H9 (cell line): ENCODE measurements around the gene FBXO17. TPM values are rescaled to one million over a fixed set of nuclear protein-coding genes. Genes with fewer than 3 reads are reported as not detected.

Source experiments
- DNase-seq: peaks from one replicate; pipeline ENCODE4 v3.0.0-alpha.2; 2017
- H2AFZ ChIP-seq: one replicate; pipeline ENCODE4 v1.6.1; 2013; ENCODE audit warnings: mild to moderate bottlenecking, low read length, control low read depth, moderate library complexity
- H2AK5ac ChIP-seq: 2 replicates; pipeline ENCODE4 v1.6.1; 2013; ENCODE audit warnings: low read length, control low read depth, mixed read lengths; ENCODE audit not compliant: insufficient read length
- H2BK120ac ChIP-seq: one replicate; pipeline ENCODE4 v1.6.1; 2013; ENCODE audit warnings: low read depth, mild to moderate bottlenecking, low read length, control low read depth, inconsistent platforms; ENCODE audit not compliant: poor library complexity, severe bottlenecking
- H2BK12ac ChIP-seq: 2 replicates; pipeline ENCODE4 v1.6.1; 2013; ENCODE audit warnings: low read length, control low read depth, mixed read lengths, low read depth; ENCODE audit not compliant: insufficient read length
- H2BK15ac ChIP-seq: 2 replicates; pipeline ENCODE4 v1.6.1; 2013; ENCODE audit warnings: low read depth, low read length, control low read depth
- H2BK20ac ChIP-seq: one replicate; pipeline ENCODE4 v1.6.1; 2013; ENCODE audit warnings: low read depth, mild to moderate bottlenecking, low read length, control low read depth, inconsistent platforms; ENCODE audit not compliant: poor library complexity, severe bottlenecking
- H2BK5ac ChIP-seq: 2 replicates; pipeline ENCODE4 v1.6.1; 2013; ENCODE audit warnings: low read length, control low read depth, mixed read lengths; ENCODE audit not compliant: insufficient read length
- H3K14ac ChIP-seq: 2 replicates; pipeline ENCODE4 v1.6.1; 2013; ENCODE audit warnings: low read length, control low read depth; ENCODE audit not compliant: insufficient read depth
- H3K18ac ChIP-seq: 2 replicates; pipeline ENCODE4 v1.6.1; 2013; ENCODE audit warnings: low read depth, mild to moderate bottlenecking, mixed read lengths, low read length, control low read depth; ENCODE audit not compliant: insufficient read length
- H3K23ac ChIP-seq: 2 replicates; pipeline ENCODE4 v1.6.1; 2013; ENCODE audit warnings: low read length, control low read depth, mixed read lengths, low read depth; ENCODE audit not compliant: insufficient read length
- H3K23me2 ChIP-seq: 2 replicates; pipeline ENCODE4 v1.6.1; 2013; ENCODE audit warnings: low read depth, mild to moderate bottlenecking, mixed read lengths, low read length, control low read depth; ENCODE audit not compliant: insufficient read length, poor library complexity, severe bottlenecking
- H3K27ac ChIP-seq: 2 replicates; pipeline ENCODE4 v1.5.1; 2013; ENCODE audit warnings: low read length, control low read depth, mixed read lengths, low read depth; ENCODE audit not compliant: insufficient read length
- H3K27me3 ChIP-seq: 2 replicates; pipeline ENCODE4 v1.6.1; 2013; ENCODE audit warnings: low read length, control low read depth, inconsistent platforms; ENCODE audit not compliant: insufficient read depth
- H3K4ac ChIP-seq: 2 replicates; pipeline ENCODE4 v1.6.1; 2013; ENCODE audit warnings: low read depth, mild to moderate bottlenecking, control low read depth, inconsistent platforms, low read length, moderate library complexity
- H3K4me1 ChIP-seq: 2 replicates; pipeline ENCODE4 v1.6.1; 2013; ENCODE audit warnings: low read length, control low read depth, inconsistent platforms; ENCODE audit not compliant: insufficient read depth
- H3K4me2 ChIP-seq: 2 replicates; pipeline ENCODE4 v1.6.1; 2013; ENCODE audit warnings: low read length, control low read depth, mixed read lengths; ENCODE audit not compliant: insufficient read length, insufficient read depth
- H3K56ac ChIP-seq: 2 replicates; pipeline ENCODE4 v1.6.1; 2013; ENCODE audit warnings: low read depth, mild to moderate bottlenecking, mixed read lengths, low read length, control low read depth; ENCODE audit not compliant: insufficient read length
- H3K79me1 ChIP-seq: 2 replicates; pipeline ENCODE4 v1.6.1; 2013; ENCODE audit warnings: low read depth, mild to moderate bottlenecking, moderate library complexity, low read length, control low read depth, inconsistent platforms; ENCODE audit not compliant: insufficient read depth, poor library complexity, severe bottlenecking
- H3K79me2 ChIP-seq: 2 replicates; pipeline ENCODE4 v1.6.1; 2013; ENCODE audit warnings: low read length, control low read depth, inconsistent platforms; ENCODE audit not compliant: insufficient read depth
- H3K9ac ChIP-seq: 2 replicates; pipeline ENCODE4 v1.6.1; 2013; ENCODE audit warnings: low read length, control low read depth, mixed read lengths; ENCODE audit not compliant: insufficient read length; ENCODE audit errors: extremely low read depth
- H3K9me3 ChIP-seq: one replicate; pipeline ENCODE4 v1.6.1; 2013; ENCODE audit warnings: low read depth, low read length, inconsistent platforms; ENCODE audit not compliant: control insufficient read depth
- H3T11ph ChIP-seq: one replicate; pipeline ENCODE4 v1.6.1; 2013; ENCODE audit warnings: mild to moderate bottlenecking, low read length, control low read depth, inconsistent platforms
- H4K20me1 ChIP-seq: one replicate; pipeline ENCODE4 v1.6.1; 2013; ENCODE audit not compliant: control insufficient read depth, insufficient read length, insufficient read depth
- H4K5ac ChIP-seq: 2 replicates; pipeline ENCODE4 v1.6.1; 2013; ENCODE audit warnings: low read depth, mild to moderate bottlenecking, mixed read lengths, low read length, control low read depth; ENCODE audit not compliant: insufficient read length
- H4K8ac ChIP-seq: replicated peaks from 2 replicates; pipeline ENCODE4 v1.6.1; 2013; ENCODE audit warnings: low read length, control low read depth, mixed read lengths, low read depth; ENCODE audit not compliant: insufficient read length
- H4K91ac ChIP-seq: 2 replicates; pipeline ENCODE4 v1.6.1; 2013; ENCODE audit warnings: low read depth, mild to moderate bottlenecking, moderate library complexity, mixed read lengths, low read length, control low read depth; ENCODE audit not compliant: insufficient read length
- H3K27ac Mint-ChIP-seq, 3 experiments: 2 replicates in 2 of 3; 3 replicates in 1 of 3; pipeline ENCODE4 v1.8.0; 2020 to 2021; ENCODE audit warnings: mixed read lengths in 3 of 3, mild to moderate bottlenecking in 1 of 3, moderate library complexity in 1 of 3
- H3K27me3 Mint-ChIP-seq: 2 replicates; pipeline ENCODE4 v1.8.0; 2021; ENCODE audit warnings: low read depth, mild to moderate bottlenecking, moderate library complexity, mixed read lengths
- H3K36me3 Mint-ChIP-seq, 3 experiments: 2 replicates in 2 of 3; 3 replicates in 1 of 3; pipeline ENCODE4 v1.8.0; 2020 to 2021; ENCODE audit warnings: low read depth in 3 of 3, mixed read lengths in 3 of 3; ENCODE audit not compliant: insufficient read depth in 1 of 3
- H3K4me1 Mint-ChIP-seq, 2 experiments: 2 replicates each; pipeline ENCODE4 v1.8.0; 2020; ENCODE audit warnings: mixed read lengths in 2 of 2
- H3K4me3 Mint-ChIP-seq, 2 experiments: 2 replicates in 1 of 2; 3 replicates in 1 of 2; pipeline ENCODE4 v1.8.0; 2020 to 2021; ENCODE audit warnings: mild to moderate bottlenecking in 2 of 2, mixed read lengths in 2 of 2, moderate library complexity in 1 of 2
- H3K9me3 Mint-ChIP-seq, 2 experiments: 2 replicates in 1 of 2; 3 replicates in 1 of 2; pipeline ENCODE4 v1.8.0; 2020; ENCODE audit warnings: mild to moderate bottlenecking in 2 of 2, mixed read lengths in 2 of 2, moderate library complexity in 1 of 2
- CTCF ChIP-seq: fragments of 200-600 bp; sonication (generic); conservative IDR thresholded peaks from 3 replicates; pipeline ENCODE4 v1.8.0; 2021; ENCODE audit warnings: antibody characterized with exemption, mild to moderate bottlenecking
- WGBS: extraction: QIAGEN DNeasy Blood & Tissue Kit; methylation state at CpG from one replicate; pipeline ENCODE4 v1.1.7; 2013; ENCODE audit warnings: missing lambda C conversion rate, low lambda C conversion rate, mixed read lengths; ENCODE audit not compliant: insufficient read length; ENCODE audit errors: extremely low coverage; 5-methylcytosine and 5-hydroxymethylcytosine counted together
- total RNA-seq: library from RNA; stranded (reverse); gene quantifications from 2 replicates; pipeline ENCODE4 v1.2.1, GENCODE V29; 2021

FBXO17 gene
- total RNA-seq, 1 experiment from 2014 or later, result 25.5 TPM

GRCh38 chr19:38956264-38956663, 19.3 kb downstream of the FBXO17 start:
- H2BK15ac ChIP-seq, result no peak overlapping the region
- H2AFZ ChIP-seq, result no peak overlapping the region
- Mint-ChIP-seq H3K9me3 (peaks cover 2 to 6% of the 10 kb centered on the region in 2 experiments; a peak in 2 of 5 replicates), H3K4me3 (no peak overlapping the region), H3K27ac (no peak overlapping the region), H3K27me3 (peaks cover 4% of the 10 kb centered on the region), H3K36me3 (peaks cover 7 to 30% (median 24%) of the 10 kb centered on the region in 3 experiments; a peak in 6 of 7 replicates), H3K4me1 (peaks cover 9 to 10% of the 10 kb centered on the region in 2 experiments)
- no peak overlapping the region for H3K56ac ChIP-seq
- H2AK5ac ChIP-seq, result no peak overlapping the region
- no peaks in the 10 kb centered on the region for H3K27me3 ChIP-seq
- no peak overlapping the region for H3K27ac ChIP-seq
- no peak overlapping the region for H3K18ac ChIP-seq
- H3K4me2 ChIP-seq, result no peak overlapping the region
- no peak overlapping the region for H2BK12ac ChIP-seq
- no peak overlapping the region for H4K5ac ChIP-seq
- no peak overlapping the region for H2BK20ac ChIP-seq
- no peak overlapping the region for H3K14ac ChIP-seq
- no peaks in the 10 kb centered on the region for H3K79me1 ChIP-seq
- no peaks in the 10 kb centered on the region for H3K9me3 ChIP-seq
- no peaks in the 10 kb centered on the region for H3K79me2 ChIP-seq
- no peak overlapping the region for H3K4ac ChIP-seq
- no peak for TF ChIP-seq CTCF
- H4K20me1 ChIP-seq, result no peaks in the 10 kb centered on the region
- no peak overlapping the region for H2BK120ac ChIP-seq
- H3K4me1 ChIP-seq, result no peaks in the 10 kb centered on the region; the same call in 1 of the 2 replicates
- H3K9ac ChIP-seq, result no peak overlapping the region
- no peak overlapping the region for H4K8ac ChIP-seq
- WGBS, result no CpG with 5 or more reads among the region's 2 CpGs
- DNase-seq, result no peak
- H2BK5ac ChIP-seq, result no peak overlapping the region
- no peak overlapping the region for H3T11ph ChIP-seq
- no peak overlapping the region for H3K23ac ChIP-seq
- no peak overlapping the region for H4K91ac ChIP-seq
- H3K23me2 ChIP-seq, result no peaks in the 10 kb centered on the region
